Measurements from ENCODE around the gene SMPD3. TPM values are rescaled to one million over a fixed set of nuclear protein-coding genes. Genes with fewer than 3 reads are reported as not detected.

The SMPD3 gene
- total and polyA plus RNA-seq, 2 donors (not counting 3 experiments of a cell fraction or from before 2014, with no cell fraction given), result not detected

- ChIA-PET POLR2A (no interaction called here), CTCF (no interaction called here)
- no peak for TF ChIP-seq JUN (IDR thresholded peaks at IDR 0.05; ENCODE audit: borderline replicate concordance, insufficient read depth, insufficient read length, low read depth)
- intact Hi-C loops (cut with micrococcal nuclease) (no loop called here), dilution Hi-C loops (cut with MboI; ENCODE audit: extremely low pct_ligation_motif_present, low sequenced_read_pairs) (no loop called here)
- Histone ChIP-seq H3K27me3 (ENCODE audit: control insufficient read depth in 2 of 2, insufficient read depth in 2 of 2, low read length in 2 of 2) (peaks cover 0 to 7% of the 10 kb centered on the region in 2 experiments), H3K9ac (replicated peaks; ENCODE audit: extremely low read depth, insufficient read depth, low read length) (no peak overlapping the region), H3K4me3 (replicated peaks in 1 of 3; ENCODE audit: insufficient read depth in 1 of 3, low read depth in 1 of 3, low read length in 3 of 3) (no peak overlapping the region), H3K36me3 (ENCODE audit: control insufficient read depth in 2 of 2, extremely low read depth in 1 of 2, insufficient read depth in 2 of 2, low read length in 2 of 2) (no peaks in the 10 kb centered on the region), H3K4me2 (ENCODE audit: insufficient read depth, low read length) (no peak overlapping the region), H2AFZ (ENCODE audit: low read depth, low read length) (no peak overlapping the region), H3K79me2 (ENCODE audit: control insufficient read depth, insufficient read depth, low read length) (no peaks in the 10 kb centered on the region), H3K4me1 (ENCODE audit: control insufficient read depth, extremely low read depth, insufficient read depth, low read length) (no peaks in the 10 kb centered on the region), H3K9me3 (replicated peaks; ENCODE audit: control insufficient read depth, insufficient read depth, low read length) (no peaks in the 10 kb centered on the region), H4K20me1 (replicated peaks; ENCODE audit: control insufficient read depth, extremely low read depth, insufficient read depth, low read length) (no peaks in the 10 kb centered on the region), H3K9me1 (replicated peaks; ENCODE audit: control insufficient read depth, extremely low read depth, insufficient read depth, low read length) (no peaks in the 10 kb centered on the region), H3K27ac (ENCODE audit: insufficient read depth, low read depth, low read length) (no peak overlapping the region)
- DNase-seq (ENCODE audit: low read depth, low spot score) (no peak), FAIRE-seq (no peak)
- BruUV-seq (replicated peaks), result no TSS peak
Measured at GRCh38 chr16:68458551-68458950, 10.2 kb upstream of the SMPD3 start.

GRCh38 chr16:68458101-68458500 lies 9.8 kb upstream of the SMPD3 start:
- dilution Hi-C loops (cut with MboI; ENCODE audit: extremely low pct_ligation_motif_present, low sequenced_read_pairs), result no loop called here

More at GRCh38 chr16:68458101-68458500, 9.8 kb upstream of the SMPD3 start:
- intact Hi-C loops (cut with micrococcal nuclease), result no loop called here
- no peak overlapping the region for H3K9ac ChIP-seq (replicated peaks; ENCODE audit: extremely low read depth, insufficient read depth, low read length)
- H3K4me3 ChIP-seq (replicated peaks in 1 of 3; ENCODE audit: insufficient read depth in 1 of 3, low read depth in 1 of 3, low read length in 3 of 3), result no peak overlapping the region
- no peaks in the 10 kb centered on the region for H3K9me3 ChIP-seq (replicated peaks; ENCODE audit: control insufficient read depth, insufficient read depth, low read length)
- H4K20me1 ChIP-seq (replicated peaks; ENCODE audit: control insufficient read depth, extremely low read depth, insufficient read depth, low read length), result no peaks in the 10 kb centered on the region
- H3K36me3 ChIP-seq (ENCODE audit: control insufficient read depth in 2 of 2, extremely low read depth in 1 of 2, insufficient read depth in 2 of 2, low read length in 2 of 2), result no peaks in the 10 kb centered on the region
- no peaks in the 10 kb centered on the region for H3K9me1 ChIP-seq (replicated peaks; ENCODE audit: control insufficient read depth, extremely low read depth, insufficient read depth, low read length)
- POLR2A ChIA-PET, result no interaction called here
- no peaks in the 10 kb centered on the region for H3K4me1 ChIP-seq (ENCODE audit: control insufficient read depth, extremely low read depth, insufficient read depth, low read length)
- DNase-seq (ENCODE audit: low read depth, low spot score) (no peak), FAIRE-seq (no peak)
- H3K4me2 ChIP-seq (ENCODE audit: insufficient read depth, low read length), result no peak overlapping the region
- H3K27ac ChIP-seq (ENCODE audit: insufficient read depth, low read depth, low read length), result no peak overlapping the region
- no peak overlapping the region for H2AFZ ChIP-seq (ENCODE audit: low read depth, low read length)
- H3K79me2 ChIP-seq (ENCODE audit: control insufficient read depth, insufficient read depth, low read length), result no peaks in the 10 kb centered on the region
- CTCF ChIA-PET, result no interaction called here
- no TSS peak for BruUV-seq (replicated peaks)
- H3K27me3 ChIP-seq (ENCODE audit: control insufficient read depth in 2 of 2, insufficient read depth in 2 of 2, low read length in 2 of 2), result peaks cover 0 to 7% of the 10 kb centered on the region in 2 experiments
- TF ChIP-seq POLR2A (IDR thresholded peaks at IDR 0.05; ENCODE audit: low read depth, low read length) (no peak), JUN (IDR thresholded peaks at IDR 0.05; ENCODE audit: borderline replicate concordance, insufficient read depth, insufficient read length, low read depth) (no peak), MYC (IDR thresholded peaks at IDR 0.05; ENCODE audit: low read depth, low read length) (no peak), FOS (IDR thresholded peaks at IDR 0.05; ENCODE audit: borderline replicate concordance, insufficient read depth, low read length) (no peak), GATA2 (IDR thresholded peaks at IDR 0.05; ENCODE audit: insufficient read depth, insufficient read length, low read depth, low read length) (no peak), EZH2 (IDR thresholded peaks at IDR 0.05; ENCODE audit: borderline replicate concordance, low read depth, low read length, severe bottlenecking) (no peak), POLR2AphosphoS5 (IDR thresholded peaks at IDR 0.05; ENCODE audit: insufficient read depth, low read depth, low read length) (no peak), CTCF (IDR thresholded peaks at IDR 0.05; ENCODE audit: extremely low read depth in 1 of 2, insufficient read depth in 1 of 2, low read depth in 1 of 2, low read length in 2 of 2) (no peak), MAX (IDR thresholded peaks at IDR 0.05; ENCODE audit: insufficient read depth, insufficient read length) (no peak)

Measured in endothelial cell of umbilical vein (primary cell).